ENCODE results near the gene ASB4.

Gene ASB4

DNA sequence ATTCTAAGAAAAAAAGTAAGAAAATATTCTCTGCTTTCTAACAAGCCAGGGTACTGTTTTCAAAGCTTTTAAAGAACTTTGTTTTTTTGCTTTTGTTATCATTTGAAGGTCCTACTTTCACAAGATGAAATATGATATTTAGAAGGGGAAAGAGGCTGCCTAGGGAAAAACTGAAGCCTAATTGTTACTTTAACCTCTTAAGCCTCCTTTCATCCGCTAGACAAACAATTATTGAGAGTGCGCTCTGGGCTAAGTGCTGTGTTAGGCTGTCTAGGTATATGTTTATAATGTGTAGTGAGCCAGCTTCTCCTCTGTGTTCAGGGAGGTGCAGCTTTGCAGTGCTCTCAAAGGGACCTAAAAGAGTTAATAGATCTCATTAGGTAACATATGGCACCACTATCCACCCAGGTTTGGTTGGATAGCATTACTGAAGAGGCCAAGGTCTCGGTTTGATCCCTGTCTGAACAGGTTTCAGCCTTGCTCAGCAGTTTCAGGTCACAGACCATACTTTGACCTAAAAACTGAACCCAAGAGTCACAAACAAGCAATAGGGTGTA, 92.6 kb downstream of the ASB4 start:
- FAIRE-seq (no peak), DNase-seq (ENCODE audit: insufficient read length, low spot score) (no peak)
- no peak for TF ChIP-seq POLR2A (IDR thresholded peaks at IDR 0.05; ENCODE audit: low read depth, low read length)

DNA sequence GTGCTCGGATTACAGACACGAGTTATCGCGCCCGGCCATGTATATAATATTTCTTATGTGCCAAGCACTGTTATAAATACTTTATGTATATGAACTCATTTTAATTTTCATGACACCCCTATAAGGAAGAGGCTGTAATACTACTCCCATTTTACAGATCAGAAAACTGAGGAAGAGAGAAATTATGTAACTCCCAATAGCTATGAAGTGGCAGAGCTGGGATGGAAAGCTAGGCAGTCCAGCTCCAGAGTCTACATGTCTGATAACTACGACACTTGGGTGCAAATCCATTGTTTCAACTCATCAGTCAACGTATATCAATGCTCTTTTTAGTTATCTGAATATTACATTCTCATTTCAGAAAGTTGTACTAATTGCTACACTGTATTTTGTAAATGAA, 93.6 kb downstream of the ASB4 start:
- no peak for DNase-seq (ENCODE audit: insufficient read length, low spot score)
- no peak for TF ChIP-seq POLR2A (IDR thresholded peaks at IDR 0.05; ENCODE audit: low read depth, low read length)
- no peak for FAIRE-seq

DNA sequence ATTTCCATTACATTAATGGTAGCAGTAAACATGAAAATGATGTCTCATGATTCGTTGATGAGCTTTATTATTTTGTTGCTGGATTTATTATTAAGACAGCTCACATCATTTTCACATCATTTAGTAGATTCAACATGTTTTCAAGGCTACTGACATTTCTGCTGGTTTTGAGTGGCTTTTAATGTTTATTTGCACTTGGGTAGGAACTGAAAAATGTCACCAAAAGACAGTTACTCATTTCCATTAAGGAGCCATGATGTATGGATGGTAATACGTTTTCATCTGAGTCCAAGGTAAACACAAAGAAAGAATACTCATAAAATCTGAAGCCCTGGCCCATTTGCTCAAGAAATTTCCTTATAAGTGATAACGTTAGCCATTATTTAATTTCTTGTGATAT, 95.7 kb downstream of the ASB4 start:
- TF ChIP-seq POLR2A (IDR thresholded peaks at IDR 0.05; ENCODE audit: low read depth, low read length), result no peak
- FAIRE-seq (no peak), DNase-seq (ENCODE audit: insufficient read length, low spot score) (no peak)

DNA sequence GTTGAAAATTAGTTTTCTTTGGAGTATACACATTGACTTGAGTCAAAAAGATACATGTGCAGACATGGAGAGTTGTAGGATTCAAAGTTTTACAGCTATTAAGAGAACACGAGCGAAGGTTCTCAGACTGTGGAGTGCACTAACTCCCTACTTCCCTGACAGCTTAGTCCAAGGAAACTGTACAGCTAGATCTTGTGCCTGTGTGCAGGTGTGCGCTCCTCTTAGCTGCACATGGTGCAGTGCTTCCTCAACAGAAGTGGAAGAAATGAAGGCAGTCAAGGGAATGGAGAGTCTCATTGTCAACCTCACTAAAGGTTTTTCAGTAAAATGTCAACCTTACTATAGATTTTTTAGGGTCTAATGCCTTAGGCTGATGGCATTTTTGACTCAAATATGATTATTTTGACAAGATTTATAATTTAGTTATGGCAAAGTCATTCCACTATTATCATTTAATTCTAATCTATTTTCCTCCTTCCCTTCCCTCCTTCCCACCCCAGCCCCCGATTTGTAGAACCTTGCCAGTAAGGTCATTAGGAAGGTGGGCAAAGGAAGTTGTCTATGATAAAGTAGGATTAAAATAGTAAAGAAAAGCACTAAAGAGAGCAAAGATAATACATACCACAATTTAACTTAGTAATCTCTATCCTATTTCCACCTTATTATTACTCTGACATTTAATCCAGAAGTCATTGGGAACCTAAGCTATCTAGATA, 97.0 kb downstream of the ASB4 start:
- no peak for TF ChIP-seq POLR2A (IDR thresholded peaks at IDR 0.05; ENCODE audit: low read depth, low read length)
- DNase-seq (ENCODE audit: insufficient read length, low spot score), result no peak
- FAIRE-seq, result no peak

DNA sequence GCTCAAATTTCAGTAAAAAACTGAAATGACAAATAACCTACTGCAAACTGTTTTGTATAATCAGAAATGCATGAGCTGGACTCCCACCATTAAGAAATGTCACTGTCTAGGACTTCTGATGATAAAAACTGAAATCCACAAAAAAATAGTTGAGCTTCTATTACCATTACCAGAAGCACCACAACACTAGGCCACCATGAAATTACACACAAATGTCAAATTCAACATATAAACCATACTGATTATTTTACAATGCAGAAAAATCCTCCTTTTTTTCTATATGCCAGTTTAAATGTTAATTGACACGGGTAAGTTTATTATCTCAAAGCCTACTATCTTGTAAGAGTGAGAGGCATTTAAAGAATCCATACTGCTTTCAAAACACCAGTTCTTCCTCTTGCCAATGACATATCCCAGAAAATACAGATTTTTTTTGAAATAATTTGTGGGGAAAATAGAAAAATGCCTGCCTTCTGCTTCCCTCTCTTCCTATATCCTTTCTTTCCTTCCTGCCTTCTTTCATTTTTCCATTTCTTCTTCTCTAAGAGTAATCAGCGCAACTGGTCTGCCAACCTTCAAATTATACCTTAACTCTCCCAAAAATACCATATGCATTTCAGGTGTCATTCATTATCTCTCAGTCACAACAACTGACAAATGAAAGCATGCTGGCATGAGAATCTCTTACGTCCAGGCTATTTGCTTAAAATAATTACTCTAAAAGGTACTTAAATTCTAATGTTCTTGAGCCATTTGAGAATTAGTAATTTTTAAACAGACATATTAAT, 98.3 kb downstream of the ASB4 start:
- no peak for TF ChIP-seq POLR2A (IDR thresholded peaks at IDR 0.05; ENCODE audit: low read depth, low read length)
- FAIRE-seq, result no peak
- DNase-seq (ENCODE audit: insufficient read length, low spot score), result no peak

DNA sequence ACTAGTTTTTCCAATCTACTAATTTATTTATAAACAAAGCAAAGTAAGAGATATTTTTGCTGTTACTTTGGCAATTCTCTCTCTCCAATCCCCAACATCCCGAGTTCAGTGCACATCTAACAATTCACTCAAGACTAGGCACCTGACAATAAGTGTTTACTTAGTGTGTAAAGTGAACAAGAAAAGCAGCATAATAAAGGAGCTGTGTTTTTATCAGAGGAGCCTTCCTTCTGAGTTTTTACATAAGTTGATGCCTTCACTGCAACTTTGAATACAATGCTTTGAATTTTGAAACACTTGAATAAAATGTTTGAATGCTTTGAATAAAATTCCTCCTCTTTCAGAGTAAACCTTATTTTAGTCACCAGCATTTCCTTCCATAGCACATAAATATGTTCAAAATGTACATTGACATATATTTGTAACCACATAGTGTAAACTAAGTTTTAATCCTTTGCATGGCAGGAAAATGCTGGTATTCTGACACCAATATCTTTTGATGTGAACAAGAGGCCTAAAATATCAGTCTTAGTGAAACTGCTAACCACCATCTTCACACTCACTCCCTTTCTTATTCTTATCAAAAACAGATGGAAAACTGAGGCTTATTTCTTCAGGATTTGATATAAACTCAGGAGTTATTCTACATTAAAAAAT, 99.2 kb downstream of the ASB4 start:
- no peak for DNase-seq (ENCODE audit: insufficient read length, low spot score)
- TF ChIP-seq POLR2A (IDR thresholded peaks at IDR 0.05; ENCODE audit: low read depth, low read length), result no peak
- FAIRE-seq, result no peak

DNA sequence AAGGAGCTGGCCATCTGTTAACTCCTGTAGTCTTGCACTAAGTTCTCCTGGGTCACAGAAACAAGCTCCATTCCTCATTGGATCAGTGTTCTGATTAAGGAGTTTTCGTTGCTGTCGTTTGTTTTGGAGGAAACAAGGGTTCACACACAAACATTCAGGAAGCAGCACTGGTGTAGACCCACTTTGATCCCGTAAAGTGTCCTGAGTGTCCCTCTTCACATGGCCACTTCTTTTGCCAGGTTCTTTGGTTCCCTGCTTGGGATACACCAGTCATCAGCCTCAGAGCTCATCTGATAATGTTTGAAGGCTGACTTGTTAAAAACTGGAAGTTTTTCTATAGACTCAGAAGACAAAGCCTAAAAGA, 99.7 kb downstream of the ASB4 start:
- FAIRE-seq, result no peak
- TF ChIP-seq POLR2A (IDR thresholded peaks at IDR 0.05; ENCODE audit: low read depth, low read length), result no peak

DNA sequence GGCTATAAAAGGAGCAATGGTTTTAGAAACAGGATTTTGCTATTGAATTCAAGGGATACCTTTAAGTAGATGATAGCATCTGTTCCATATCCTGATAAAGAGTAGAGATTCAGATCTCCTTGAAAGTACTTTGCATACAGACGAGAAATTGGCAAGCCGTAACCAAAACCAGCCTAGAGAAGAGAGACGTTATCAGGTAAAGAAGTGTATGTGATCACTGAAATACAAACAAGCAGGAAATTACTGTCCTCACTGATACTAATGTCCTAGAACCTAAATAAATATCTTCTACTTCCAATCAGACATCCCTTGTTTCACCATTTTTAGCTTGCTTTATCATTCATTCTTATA, 101.2 kb downstream of the ASB4 start:
- no peak for FAIRE-seq
- no peak for TF ChIP-seq POLR2A (IDR thresholded peaks at IDR 0.05; ENCODE audit: low read depth, low read length)
- no peak for DNase-seq (ENCODE audit: insufficient read length, low spot score)

More for the DNA sequence above, 99.7 kb downstream of the ASB4 start:
- no peak for DNase-seq (ENCODE audit: insufficient read length, low spot score)

DNA sequence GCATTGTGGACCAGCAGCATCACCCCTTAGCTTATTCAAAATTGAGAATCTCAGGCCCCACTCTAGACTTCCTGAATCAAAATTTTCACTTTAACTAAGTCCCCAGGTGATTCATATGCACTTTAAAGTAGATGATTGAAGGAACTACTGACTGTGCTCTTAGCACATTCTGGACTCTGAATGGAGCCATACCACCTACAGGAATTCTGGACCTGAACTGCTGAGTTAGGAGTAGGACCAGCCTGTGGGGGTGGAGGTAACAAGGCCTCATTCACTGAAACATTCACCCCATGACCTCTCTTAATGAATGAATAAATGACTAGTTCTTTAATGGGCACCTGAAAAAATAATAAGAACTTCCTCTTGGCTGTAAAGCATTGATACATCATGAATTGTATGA, 103.3 kb downstream of the ASB4 start:
- DNase-seq (ENCODE audit: insufficient read length, low spot score) (no peak), FAIRE-seq (no peak)
- TF ChIP-seq POLR2A (IDR thresholded peaks at IDR 0.05; ENCODE audit: low read depth, low read length), result no peak

DNA sequence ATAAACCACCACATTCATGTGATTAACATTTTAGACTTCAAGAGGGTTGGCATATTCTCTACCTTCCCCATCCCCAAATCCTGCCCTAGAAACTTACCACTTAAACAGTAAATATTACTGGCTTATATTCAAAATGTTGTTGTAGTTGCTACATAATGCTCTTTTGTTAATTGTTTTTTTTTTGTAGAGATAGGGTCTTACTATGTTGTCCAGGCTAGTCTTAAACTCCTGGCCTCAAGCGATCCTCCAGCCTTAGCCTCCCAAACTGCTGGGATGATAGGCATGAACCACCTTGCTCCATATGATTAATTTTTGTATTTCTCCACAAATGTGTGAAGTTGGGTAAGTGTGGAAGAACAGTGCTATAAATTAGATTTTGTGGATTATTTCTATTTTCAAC, 104.0 kb downstream of the ASB4 start:
- no peak for TF ChIP-seq POLR2A (IDR thresholded peaks at IDR 0.05; ENCODE audit: low read depth, low read length)
- FAIRE-seq, result no peak

More for the DNA sequence above, 104.0 kb downstream of the ASB4 start:
- DNase-seq (ENCODE audit: insufficient read length, low spot score), result no peak

Data from H54 (cell line).